GM19395 (cell line): ENCODE data around the gene ZBTB16.

Source experiments
- ATAC-seq: cut with Tn5 transposase; IDR thresholded peaks from one replicate; pipeline ENCODE4 v1.9.1; 2021; ENCODE audit warnings: mild to moderate bottlenecking, moderate library complexity; ENCODE audit not compliant: unreplicated experiment

ZBTB16 gene

GRCh38 chr11:114197799-114198500 is 138.4 kb downstream of the ZBTB16 start:
- no peak for ATAC-seq

GRCh38 chr11:114199051-114199450 is 139.5 kb downstream of the ZBTB16 start:
- no peak for ATAC-seq

GRCh38 chr11:114200351-114201133 is 141.0 kb downstream of the ZBTB16 start:
- no peak for ATAC-seq

DNA sequence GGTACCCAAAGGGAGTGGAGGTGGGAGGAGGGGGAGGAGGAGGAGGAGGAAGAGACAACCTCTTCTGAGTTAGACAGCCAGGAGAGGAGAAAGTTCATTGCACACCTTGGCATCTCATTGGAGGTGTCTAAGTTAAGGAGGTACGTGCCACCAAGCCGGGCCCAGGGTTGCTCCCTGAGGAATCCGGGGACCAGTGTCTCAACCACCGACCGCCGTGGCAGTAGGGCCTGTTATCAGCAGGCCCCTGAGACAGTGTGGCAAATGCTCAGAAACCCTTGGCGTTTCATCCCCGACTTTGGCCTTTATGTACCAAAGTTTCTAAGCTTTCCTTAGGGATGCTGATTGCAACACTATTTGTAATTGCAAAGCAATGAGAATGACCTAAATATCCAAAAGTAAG is 141.7 kb downstream of the ZBTB16 start:
- ATAC-seq, result no peak

DNA sequence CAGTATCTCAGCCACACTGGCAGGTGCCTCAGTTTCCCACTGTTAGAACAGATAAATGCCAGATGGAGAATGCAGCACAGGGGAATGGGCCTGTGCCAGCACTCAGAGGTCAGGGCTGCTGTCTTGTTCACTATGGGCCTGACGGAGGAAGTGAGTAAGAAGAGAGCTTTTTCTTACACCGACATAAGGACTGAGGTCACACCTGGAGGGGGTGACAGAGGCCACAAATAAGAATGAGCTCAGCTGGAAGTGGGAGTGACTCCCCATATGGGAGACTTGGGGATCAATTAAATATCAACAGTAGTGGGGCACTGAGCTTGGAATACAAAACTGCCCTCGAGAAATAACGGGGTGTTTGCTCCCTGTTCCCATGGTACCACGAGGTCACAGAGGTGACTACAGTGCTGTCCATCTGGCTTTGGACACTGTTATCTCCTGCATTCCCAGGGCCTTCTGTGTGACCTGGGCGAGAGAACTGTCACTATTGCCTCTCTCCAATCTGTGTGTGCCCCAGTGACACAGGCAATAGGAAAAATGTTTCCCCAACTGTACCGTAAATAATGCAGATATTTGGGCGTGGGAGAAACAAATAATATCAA is 142.6 kb downstream of the ZBTB16 start:
- ATAC-seq, result no peak

DNA sequence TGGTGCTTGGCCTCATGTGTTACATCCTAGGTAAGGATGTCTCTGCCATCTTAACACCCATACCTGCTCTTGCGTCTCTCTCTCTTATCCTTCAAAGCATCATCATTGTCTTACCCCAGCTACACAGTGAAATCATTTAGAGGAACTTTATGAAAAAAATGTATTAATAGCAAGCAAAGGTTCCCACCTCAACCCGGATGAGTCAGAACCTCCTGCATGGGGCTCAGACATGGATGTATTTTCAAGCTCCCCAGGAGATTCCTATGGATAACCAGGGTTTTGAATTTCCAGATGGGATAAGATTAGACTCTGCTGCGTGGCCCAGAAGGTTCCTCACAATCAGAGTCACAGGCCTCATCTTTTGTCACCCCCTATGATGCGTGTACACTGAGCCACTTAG is 147.6 kb downstream of the ZBTB16 start:
- ATAC-seq, result no peak

DNA sequence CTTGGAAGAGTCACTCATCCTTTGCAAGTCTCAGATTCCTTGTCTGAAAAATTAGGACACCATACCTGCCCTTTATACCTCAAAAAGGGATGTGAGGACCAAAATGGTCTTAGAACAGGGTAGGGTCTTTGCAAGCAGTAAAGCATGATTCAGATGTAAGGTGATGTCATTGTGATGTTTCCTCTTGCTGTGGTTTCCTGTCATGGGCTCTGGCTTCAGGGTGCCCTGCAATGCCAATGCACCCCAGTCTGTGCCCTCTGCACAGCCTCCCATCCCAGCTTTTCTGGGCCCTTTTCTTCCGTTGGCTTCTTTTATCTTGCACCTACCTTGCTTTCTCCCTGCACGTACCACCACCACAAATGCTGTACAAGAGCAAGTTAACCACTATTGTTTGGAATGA is 148.9 kb downstream of the ZBTB16 start:
- ATAC-seq, result no peak

- no peak for ATAC-seq
Observed at GRCh38 chr11:114209343-114209742, 149.8 kb downstream of the ZBTB16 start.

DNA sequence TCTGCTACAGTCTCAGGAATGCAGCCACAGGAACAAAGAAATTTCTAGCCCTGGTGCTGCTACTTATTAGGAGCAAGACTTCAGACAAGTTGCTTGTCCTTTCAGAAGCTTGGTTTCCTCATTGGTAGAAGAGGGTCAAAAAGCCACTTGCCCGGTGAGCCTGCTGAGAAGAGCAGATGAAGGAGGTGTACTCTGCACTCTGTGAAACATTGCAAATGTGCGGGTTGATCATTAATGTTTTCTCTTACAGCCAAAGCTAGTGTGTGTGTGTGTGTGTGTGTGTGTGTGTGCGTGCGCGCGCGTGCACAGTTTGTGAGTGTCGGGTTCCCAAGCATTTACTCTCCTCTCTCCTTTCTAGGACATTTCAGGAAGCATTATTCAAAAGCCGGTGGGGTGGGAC is 150.4 kb downstream of the ZBTB16 start:
- no peak for ATAC-seq

DNA sequence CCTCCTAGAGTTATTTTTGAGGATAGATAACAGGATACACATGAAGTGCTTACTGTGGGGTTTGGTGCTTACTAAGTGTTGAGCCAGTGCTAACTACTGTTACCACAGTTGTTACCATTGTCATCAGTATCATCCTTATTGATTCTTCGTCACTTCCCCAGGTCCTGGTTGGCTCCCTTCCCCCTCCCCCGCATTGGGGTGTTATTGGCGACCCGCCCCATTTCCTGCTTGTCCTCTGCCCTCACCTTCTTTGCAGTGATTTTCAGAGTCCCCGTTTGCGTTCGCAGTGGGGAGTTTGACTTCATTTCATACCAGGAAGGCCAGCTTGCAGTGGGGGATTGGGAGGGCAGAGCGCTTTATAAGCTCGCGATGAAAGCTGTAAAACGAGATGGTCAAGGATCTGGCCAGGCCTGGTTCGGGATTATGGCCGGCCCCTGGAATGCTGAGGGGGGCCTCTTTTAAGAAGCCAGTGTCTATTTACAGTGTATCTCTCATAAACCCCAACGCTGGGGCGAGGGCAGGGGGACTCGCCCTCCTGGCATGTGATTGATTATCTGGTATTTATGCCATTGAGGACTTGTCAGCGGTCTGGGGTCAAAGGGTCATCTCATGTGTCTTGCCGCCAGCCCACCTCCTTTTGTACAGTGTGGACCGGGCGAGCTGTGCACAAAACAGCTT is 152.1 kb downstream of the ZBTB16 start:
- no peak for ATAC-seq

DNA sequence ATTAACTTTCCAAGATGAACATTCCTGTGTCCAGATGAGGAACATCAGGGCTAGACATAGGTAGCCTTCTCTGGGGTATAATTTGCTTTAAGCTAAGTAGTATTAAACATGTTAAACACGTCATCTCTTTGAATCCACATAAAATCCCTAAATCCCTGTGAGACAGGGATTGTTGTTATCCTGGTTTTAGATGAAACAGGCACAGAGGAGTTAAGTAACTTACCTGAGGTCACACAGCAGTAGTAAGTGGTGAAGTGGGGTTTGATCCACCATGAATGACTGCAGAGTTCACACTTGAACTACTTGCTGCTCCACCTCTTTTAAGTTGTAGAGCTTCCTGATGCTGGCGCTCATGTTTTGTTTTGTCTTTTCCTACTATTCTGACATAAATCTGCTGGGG is 154.1 kb downstream of the ZBTB16 start:
- no peak for ATAC-seq

GRCh38 chr11:114215428-114215827 is 155.9 kb downstream of the ZBTB16 start:
- ATAC-seq, result no peak

GRCh38 chr11:114215871-114216795 is 156.6 kb downstream of the ZBTB16 start:
- no peak for ATAC-seq

DNA sequence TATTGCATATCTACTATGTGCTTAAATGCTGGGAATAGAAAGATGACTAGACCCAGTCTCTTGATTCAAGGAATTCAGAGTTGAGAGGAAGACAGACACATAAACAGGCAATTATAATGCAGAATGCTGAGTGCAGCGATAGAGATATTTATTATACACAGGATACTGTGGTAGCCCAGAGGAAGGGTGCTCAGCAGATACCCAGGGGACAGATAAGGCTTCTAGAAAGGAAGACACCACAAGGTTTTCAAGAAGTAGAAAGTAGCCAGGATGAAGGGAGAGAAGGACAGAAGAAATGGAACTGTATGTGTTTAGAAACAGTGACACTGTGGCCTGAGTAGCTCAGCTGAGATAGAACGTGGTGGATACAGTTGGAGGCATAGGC is 157.3 kb downstream of the ZBTB16 start:
- no peak for ATAC-seq

DNA sequence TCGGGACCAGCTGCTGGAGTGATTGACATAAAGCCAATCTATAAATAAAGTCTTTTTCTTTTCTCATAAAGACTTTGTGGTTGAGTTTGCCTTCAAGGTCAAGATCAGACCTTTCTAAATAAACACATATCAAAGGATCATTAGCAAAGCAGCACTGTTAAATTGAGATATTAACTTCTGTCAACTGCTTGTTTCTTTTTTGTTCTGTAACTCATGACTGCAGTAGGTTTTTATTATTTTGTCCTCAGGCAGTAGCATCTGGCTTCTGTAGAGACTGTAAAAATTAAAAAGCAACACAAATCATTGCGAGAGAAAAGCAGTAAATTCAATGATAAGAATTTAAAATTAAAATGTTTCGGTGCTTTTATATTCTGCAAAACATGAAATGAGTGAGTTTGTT is 159.0 kb downstream of the ZBTB16 start:
- ATAC-seq, result no peak

DNA sequence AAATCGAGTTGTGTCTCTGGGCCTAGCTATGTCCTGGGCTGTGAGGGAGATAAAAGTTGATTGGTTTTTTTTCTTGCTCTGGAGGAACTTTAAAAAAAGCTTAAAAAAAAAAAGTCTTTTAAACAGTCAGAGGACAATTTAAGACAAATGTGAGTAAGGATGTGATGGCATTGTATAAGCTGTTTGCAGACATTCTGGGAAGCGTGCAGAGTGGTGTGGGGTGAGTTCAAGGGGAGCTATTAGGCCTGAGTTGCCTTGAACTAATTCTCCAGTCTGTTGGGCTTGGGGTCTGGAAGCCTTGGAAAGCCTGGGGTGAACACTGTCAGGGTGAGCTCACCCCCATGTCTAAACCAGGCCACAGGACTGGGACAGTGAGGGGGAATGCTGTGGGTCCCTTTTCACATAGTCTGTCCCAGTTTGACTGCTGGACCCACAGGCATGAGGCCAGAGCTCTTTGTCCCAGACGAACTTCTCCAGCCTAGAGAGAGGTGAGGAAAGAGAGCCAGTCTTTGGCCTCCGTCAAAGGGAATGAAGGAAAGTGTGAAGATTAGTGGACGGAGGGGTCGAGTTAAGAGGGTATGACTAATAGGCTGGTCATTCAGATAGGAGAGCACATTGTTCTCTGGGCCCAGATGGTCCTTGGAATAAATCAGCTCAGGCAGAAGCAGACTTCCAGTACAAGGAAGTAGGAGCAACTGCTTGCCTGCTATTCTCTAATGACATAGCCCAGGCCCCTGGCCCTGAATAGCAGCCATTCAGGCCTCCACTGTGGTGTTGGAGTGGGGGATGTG is 160.2 kb downstream of the ZBTB16 start:
- ATAC-seq, result no peak

- no peak for ATAC-seq
Observed at GRCh38 chr11:114221037-114221436, 161.5 kb downstream of the ZBTB16 start.

DNA sequence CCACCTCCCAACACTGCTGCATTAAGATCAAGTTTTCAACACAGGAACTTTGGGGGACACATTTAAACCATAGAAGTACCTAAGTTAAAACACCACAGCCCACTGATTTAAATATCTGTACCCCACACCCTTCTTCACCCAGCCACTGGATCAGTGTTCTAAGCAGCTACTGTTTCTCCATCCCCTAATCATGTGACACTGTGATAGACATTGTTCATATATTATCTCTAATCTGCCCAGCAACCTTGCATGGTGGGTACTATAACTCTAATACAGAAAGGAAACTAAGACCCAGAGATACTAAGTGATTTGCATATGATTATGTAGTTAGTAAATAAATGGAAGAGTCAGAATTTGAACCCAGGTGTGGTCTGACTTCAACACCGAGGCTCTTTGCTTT is 166.2 kb downstream of the ZBTB16 start:
- no peak for ATAC-seq

DNA sequence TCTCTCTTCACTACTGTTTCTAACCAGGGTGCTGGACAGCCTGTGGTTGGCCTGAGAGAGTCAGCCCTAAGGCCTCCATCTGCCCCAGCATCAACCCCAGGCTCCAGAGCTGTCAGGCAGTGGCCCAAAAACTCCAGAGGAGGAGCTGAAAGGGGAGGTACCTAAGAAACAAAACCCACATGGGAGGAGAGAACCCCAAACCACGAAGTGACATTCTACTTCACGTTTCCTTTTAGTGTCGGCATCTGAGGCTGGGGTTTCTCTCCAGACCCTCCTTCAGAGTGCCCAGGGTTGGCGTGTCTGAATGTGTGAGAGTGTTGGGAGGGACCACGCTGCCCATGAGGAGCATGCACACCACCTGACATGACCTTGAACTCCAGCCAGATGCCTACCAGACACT is 166.8 kb downstream of the ZBTB16 start:
- no peak for ATAC-seq
